GM21528 (cell line): ENCODE results near the gene BAIAP2L1.
"Not testable (repeated sequence)": the region's sequence is repeated elsewhere in the genome, so short reads cannot be mapped to it uniquely, and the experiment has no call there.

Experiments used
- ATAC-seq: cut with Tn5 transposase; IDR thresholded peaks from one replicate; pipeline ENCODE4 v1.9.1; 2021; ENCODE audit warnings: mild to moderate bottlenecking, moderate library complexity; ENCODE audit not compliant: unreplicated experiment, low FRiP score

The BAIAP2L1 gene

GRCh38 chr7:98399890-98400541 is 874 bp downstream of the BAIAP2L1 start:
- ATAC-seq, result no peak

- no peak for ATAC-seq
Observed at GRCh38 chr7:98399462-98399861, 1.4 kb downstream of the BAIAP2L1 start.

- ATAC-seq, result no peak
Observed at GRCh38 chr7:98398567-98399372, 2.1 kb downstream of the BAIAP2L1 start.

GRCh38 chr7:98396768-98397167 is 4.1 kb downstream of the BAIAP2L1 start:
- ATAC-seq, result no peak

GRCh38 chr7:98395951-98396350 is 4.9 kb downstream of the BAIAP2L1 start:
- ATAC-seq, result no peak

GRCh38 chr7:98395481-98395880 is 5.4 kb downstream of the BAIAP2L1 start:
- no peak for ATAC-seq

GRCh38 chr7:98394377-98394836 is 6.5 kb downstream of the BAIAP2L1 start:
- no peak for ATAC-seq

GRCh38 chr7:98387544-98388226 is 13.2 kb downstream of the BAIAP2L1 start:
- ATAC-seq, result no peak

GRCh38 chr7:98387131-98387530 is 13.8 kb downstream of the BAIAP2L1 start:
- ATAC-seq, result no peak

GRCh38 chr7:98385532-98385931 is 15.4 kb downstream of the BAIAP2L1 start:
- ATAC-seq, result not testable (repeated sequence)

- ATAC-seq, result no peak
Observed at GRCh38 chr7:98378210-98378819, 22.6 kb downstream of the BAIAP2L1 start.

- ATAC-seq, result no peak
Observed at GRCh38 chr7:98376711-98377110, 24.2 kb downstream of the BAIAP2L1 start.

GRCh38 chr7:98375664-98376063 is 25.2 kb downstream of the BAIAP2L1 start:
- no peak for ATAC-seq

GRCh38 chr7:98374285-98374680 is 26.6 kb downstream of the BAIAP2L1 start:
- ATAC-seq, result no peak

- ATAC-seq, result no peak
Observed at GRCh38 chr7:98372993-98373392, 27.9 kb downstream of the BAIAP2L1 start.

- ATAC-seq, result no peak
Observed at GRCh38 chr7:98369726-98370125, 31.2 kb downstream of the BAIAP2L1 start.

- no peak for ATAC-seq
Observed at GRCh38 chr7:98368716-98369115, 32.2 kb downstream of the BAIAP2L1 start.

- no peak for ATAC-seq
Observed at GRCh38 chr7:98366562-98366938, 34.3 kb downstream of the BAIAP2L1 start.

- ATAC-seq, result no peak
Observed at GRCh38 chr7:98365863-98366561, 34.9 kb downstream of the BAIAP2L1 start.

- ATAC-seq, result no peak
Observed at GRCh38 chr7:98364220-98364619, 36.7 kb downstream of the BAIAP2L1 start.
